ENCODE results near the gene TENT4B. TPM values are rescaled to one million over a fixed set of nuclear protein-coding genes. Genes with fewer than 3 reads are reported as not detected.

The TENT4B gene
- polyA plus RNA-seq, 1 donor = 5.3 TPM

- DNase-seq (ENCODE audit: low read depth) = no peak
Measured at GRCh38 chr16:50195756-50196155, 42.6 kb downstream of the TENT4B start.

- DNase-seq (ENCODE audit: low read depth) = no peak
Measured at GRCh38 chr16:50197582-50197981, 44.5 kb downstream of the TENT4B start.

GRCh38 chr16:50198802-50199403 lies 45.8 kb downstream of the TENT4B start:
- DNase-seq (ENCODE audit: low read depth) = no peak

- no peak for DNase-seq (ENCODE audit: low read depth)
Measured at GRCh38 chr16:50201787-50202186, 48.7 kb downstream of the TENT4B start.

GRCh38 chr16:50202926-50203624 lies 50.0 kb downstream of the TENT4B start:
- DNase-seq (ENCODE audit: low read depth) = peak; percentile 26

GRCh38 chr16:50203681-50204080 lies 50.6 kb downstream of the TENT4B start:
- no peak for DNase-seq (ENCODE audit: low read depth)

GRCh38 chr16:50204453-50205108 lies 51.5 kb downstream of the TENT4B start:
- no peak for DNase-seq (ENCODE audit: low read depth)

GRCh38 chr16:50207652-50208051 lies 54.5 kb downstream of the TENT4B start:
- DNase-seq (ENCODE audit: low read depth) = no peak

GRCh38 chr16:50208460-50208931 lies 55.4 kb downstream of the TENT4B start:
- no peak for DNase-seq (ENCODE audit: low read depth)

GRCh38 chr16:50209546-50210265 lies 56.6 kb downstream of the TENT4B start:
- DNase-seq (ENCODE audit: low read depth) = no peak

- DNase-seq (ENCODE audit: low read depth) = peak; percentile 47
Measured at GRCh38 chr16:50210266-50211038, 57.3 kb downstream of the TENT4B start.

GRCh38 chr16:50213939-50214519 lies 60.9 kb downstream of the TENT4B start:
- peak; percentile 35 for DNase-seq (ENCODE audit: low read depth)

GRCh38 chr16:50215680-50216079 lies 62.6 kb downstream of the TENT4B start:
- no peak for DNase-seq (ENCODE audit: low read depth)

GRCh38 chr16:50216231-50216630 lies 63.1 kb downstream of the TENT4B start:
- DNase-seq (ENCODE audit: low read depth) = no peak

- no peak for DNase-seq (ENCODE audit: low read depth)
Measured at GRCh38 chr16:50219402-50219975, 66.4 kb downstream of the TENT4B start.

- no peak for DNase-seq (ENCODE audit: low read depth)
Measured at GRCh38 chr16:50224286-50224685, 71.2 kb downstream of the TENT4B start.

GRCh38 chr16:50227120-50227519 lies 74.0 kb downstream of the TENT4B start:
- no peak for DNase-seq (ENCODE audit: low read depth)

GRCh38 chr16:50227665-50228064 lies 74.6 kb downstream of the TENT4B start:
- no peak for DNase-seq (ENCODE audit: low read depth)

- no peak for DNase-seq (ENCODE audit: low read depth)
Measured at GRCh38 chr16:50228364-50228868, 75.3 kb downstream of the TENT4B start.

- no peak for DNase-seq (ENCODE audit: low read depth)
Measured at GRCh38 chr16:50229149-50229726, 76.1 kb downstream of the TENT4B start.
